CD4-positive, alpha-beta T cell (primary cell): ENCODE results near the gene NCOR2. TPM values are rescaled to one million over a fixed set of nuclear protein-coding genes. Genes with fewer than 3 reads are reported as not detected.

ENCODE experiments used
- ATAC-seq: fragments of 200-7000 bp; cut with Tn5 transposase; one replicate; pipeline ENCODE4 v1.10.0; 2022; ENCODE audit warnings: mild to moderate bottlenecking; ENCODE audit not compliant: poor library complexity
- CTCF ChIA-PET: fragments of 350-600 bp; sonication (Branson Sonifier 250); formaldehyde crosslinking; loops from one replicate; lab custom pipeline; 2021; ENCODE audit warnings: antibody characterized with exemption, inconsistent platforms; lab: Charles Lee
- POLR2A ChIA-PET: fragments of 350-600 bp; sonication (Branson Sonifier 250); formaldehyde crosslinking; loops from one replicate; lab custom pipeline; 2021; ENCODE audit warnings: antibody characterized with exemption, inconsistent platforms; lab: Charles Lee
- DNase-seq, 14 experiments: peaks; one replicate each; pipeline ENCODE4 v3.0.0-alpha.2; 2013 to 2020; ENCODE audit warnings: mixed read lengths in 2 of 14
- H3K27ac ChIP-seq, 2 donors: one replicate each; pipeline versions ENCODE4 v1.5.1 to v1.7.0; 2013; ENCODE audit warnings: low read length in 2 of 2, low read depth in 1 of 2, mild to moderate bottlenecking in 1 of 2
- H3K27me3 ChIP-seq, 2 experiments: 1 replicate in 1 of 2; 2 replicates in 1 of 2; pipeline versions ENCODE4 v1.6.1 to v1.7.0; 2013; ENCODE audit warnings: low read length in 2 of 2, control low read depth in 1 of 2, mild to moderate bottlenecking in 1 of 2, moderate library complexity in 1 of 2; ENCODE audit not compliant: insufficient read depth in 2 of 2, control insufficient read depth in 1 of 2
- H3K36me3 ChIP-seq: one replicate; pipeline ENCODE4 v1.6.1; 2013; ENCODE audit warnings: low read length, control low read depth; ENCODE audit not compliant: insufficient read depth
- H3K4me1 ChIP-seq: one replicate; pipeline ENCODE4 v1.6.1; 2013; ENCODE audit warnings: low read length, control low read depth; ENCODE audit not compliant: insufficient read depth
- H3K4me3 ChIP-seq: one replicate; pipeline ENCODE4 v1.5.1; 2013; ENCODE audit warnings: mild to moderate bottlenecking, low read length, moderate library complexity
- H3K9me3 ChIP-seq, 2 experiments: 1 replicate in 1 of 2; 2 replicates in 1 of 2; pipeline versions ENCODE4 v1.6.1 to v1.7.0; 2013; ENCODE audit warnings: low read length in 2 of 2, mild to moderate bottlenecking in 2 of 2, control low read depth in 1 of 2, moderate library complexity in 1 of 2; ENCODE audit not compliant: control insufficient read depth in 1 of 2, insufficient read depth in 1 of 2
- H3K27ac Mint-ChIP-seq: one replicate; pipeline ENCODE4 v1.8.0; 2020; ENCODE audit warnings: mixed read lengths
- H3K27me3 Mint-ChIP-seq: one replicate; pipeline ENCODE4 v1.8.0; 2021; ENCODE audit warnings: mixed read lengths
- H3K36me3 Mint-ChIP-seq: one replicate; pipeline ENCODE4 v1.8.0; 2021; ENCODE audit warnings: low read depth, mixed read lengths
- H3K4me1 Mint-ChIP-seq: one replicate; pipeline ENCODE4 v1.8.0; 2021; ENCODE audit warnings: low read depth, mixed read lengths
- H3K4me3 Mint-ChIP-seq: one replicate; pipeline ENCODE4 v1.8.0; 2020; ENCODE audit warnings: mild to moderate bottlenecking, mixed read lengths
- H3K9me3 Mint-ChIP-seq: one replicate; pipeline ENCODE4 v1.8.0; 2020; ENCODE audit warnings: mixed read lengths
- intact Hi-C, 2 experiments: fragments of 100-400 bp; cut with DNase I in 1 of 2; cut with micrococcal nuclease in 1 of 2; formaldehyde crosslinking; loops; one replicate each; pipeline versions ENCODE4 v1.15.1 to v1.9.0; 2023 to 2025; cut with DNase I, micrococcal nuclease
- total RNA-seq, 174 experiments: library from RNA in 2 of 174; stranded (reverse) in 2 of 174; gene quantifications; one replicate each; pipeline ENCODE4 v1.2.3 and lab custom pipeline; 2021 to 2026
- TF ChIP-seq, protein P1 (sequence below): fragments of 200-600 bp; IDR thresholded peaks from one replicate; pipeline ENCODE4 v1.8.0; 2022; ENCODE audit warnings: antibody characterized with exemption, mild to moderate bottlenecking

Gene NCOR2
- total RNA-seq, 2 experiments from 2014 or later: 133 to 140 TPM

DNA sequence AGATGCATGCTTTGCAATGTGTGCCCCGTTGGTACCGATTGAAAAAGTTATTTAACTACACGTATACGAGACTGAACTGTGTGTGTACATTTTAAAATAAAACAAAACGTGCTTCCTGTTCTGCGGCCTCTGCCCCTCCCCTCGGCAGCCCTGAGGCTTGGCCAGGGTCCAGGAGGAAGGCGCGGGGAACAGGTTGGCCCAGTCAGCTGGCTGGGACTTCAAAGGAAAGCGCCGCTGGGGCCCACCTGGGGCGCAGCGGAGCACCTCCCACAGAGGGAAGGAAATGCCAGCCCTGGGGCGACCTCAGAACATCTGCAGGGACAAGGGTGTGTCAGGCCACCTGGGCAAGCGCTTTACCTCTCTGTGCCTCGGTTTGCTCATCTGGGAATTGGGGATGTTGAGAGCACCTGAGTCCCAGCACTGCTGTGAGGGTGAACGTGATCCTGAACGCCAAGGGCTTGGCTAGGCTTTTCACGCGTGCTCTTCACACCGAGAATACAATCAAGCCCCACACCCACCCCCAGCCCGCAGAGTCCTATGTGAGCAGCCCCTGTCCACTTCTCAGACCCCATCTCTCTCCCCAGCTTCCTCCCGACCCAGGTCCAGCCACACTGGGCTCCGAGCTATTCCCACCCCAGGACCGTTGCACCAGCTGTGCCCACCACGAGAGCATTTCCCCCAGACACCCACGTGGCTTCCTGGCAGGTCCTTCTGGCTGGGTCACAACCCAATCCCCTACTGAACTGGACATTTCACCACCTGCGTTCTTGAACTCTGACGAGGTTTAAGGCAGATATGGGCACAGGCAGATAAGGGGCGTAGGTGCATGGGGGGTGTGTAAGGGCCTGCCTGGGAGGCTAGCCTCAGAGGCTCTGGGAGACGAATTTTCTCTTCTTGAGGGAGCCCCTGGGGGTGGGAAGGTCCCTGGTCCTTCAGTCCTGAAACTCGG, 41.9 kb upstream of the NCOR2 start:
- ChIA-PET POLR2A (interaction anchor here (0.9 to 2.2 kb wide), 2 partner anchors 42 to 144 kb away, joined by 4 to 8 read pairs; partner anchors contain the start of gene NCOR2), CTCF (interaction anchor here (0.6 kb wide), 1 partner anchor 1944 kb away, joined by 3 read pairs; no protein-coding TSS in a partner anchor)
- Histone ChIP-seq H3K27me3 (no peaks in the 10 kb centered on the region), H3K4me3 (peak overlapping the region; percentile 37), H3K36me3 (no peaks in the 10 kb centered on the region), H3K27ac (no peak overlapping the region), H3K4me1 (peaks cover 37% of the 10 kb centered on the region), H3K9me3 (peaks cover 0 to 17% of the 10 kb centered on the region in 2 experiments)
- TF ChIP-seq, protein P1, sequence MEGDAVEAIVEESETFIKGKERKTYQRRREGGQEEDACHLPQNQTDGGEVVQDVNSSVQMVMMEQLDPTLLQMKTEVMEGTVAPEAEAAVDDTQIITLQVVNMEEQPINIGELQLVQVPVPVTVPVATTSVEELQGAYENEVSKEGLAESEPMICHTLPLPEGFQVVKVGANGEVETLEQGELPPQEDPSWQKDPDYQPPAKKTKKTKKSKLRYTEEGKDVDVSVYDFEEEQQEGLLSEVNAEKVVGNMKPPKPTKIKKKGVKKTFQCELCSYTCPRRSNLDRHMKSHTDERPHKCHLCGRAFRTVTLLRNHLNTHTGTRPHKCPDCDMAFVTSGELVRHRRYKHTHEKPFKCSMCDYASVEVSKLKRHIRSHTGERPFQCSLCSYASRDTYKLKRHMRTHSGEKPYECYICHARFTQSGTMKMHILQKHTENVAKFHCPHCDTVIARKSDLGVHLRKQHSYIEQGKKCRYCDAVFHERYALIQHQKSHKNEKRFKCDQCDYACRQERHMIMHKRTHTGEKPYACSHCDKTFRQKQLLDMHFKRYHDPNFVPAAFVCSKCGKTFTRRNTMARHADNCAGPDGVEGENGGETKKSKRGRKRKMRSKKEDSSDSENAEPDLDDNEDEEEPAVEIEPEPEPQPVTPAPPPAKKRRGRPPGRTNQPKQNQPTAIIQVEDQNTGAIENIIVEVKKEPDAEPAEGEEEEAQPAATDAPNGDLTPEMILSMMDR: peak; percentile 26
- intact Hi-C loops: loop anchor here (1.0 to 2.0 kb wide), 2 partner anchors 43 kb away; partner anchors contain the start of gene NCOR2 (in 1 of the 2)
- peak overlapping the region; percentile 76 for H3K4me3 Mint-ChIP-seq
- no peaks in the 10 kb centered on the region for H3K9me3 Mint-ChIP-seq
- ATAC-seq (peak; percentile 93), DNase-seq (peak; percentile 79 to 95 (median 90))
- H3K4me1 Mint-ChIP-seq: peaks cover 46% of the 10 kb centered on the region
- no peaks in the 10 kb centered on the region for H3K36me3 Mint-ChIP-seq
- H3K27me3 Mint-ChIP-seq: no peaks in the 10 kb centered on the region
- H3K27ac Mint-ChIP-seq: peak overlapping the region; percentile 60

DNA sequence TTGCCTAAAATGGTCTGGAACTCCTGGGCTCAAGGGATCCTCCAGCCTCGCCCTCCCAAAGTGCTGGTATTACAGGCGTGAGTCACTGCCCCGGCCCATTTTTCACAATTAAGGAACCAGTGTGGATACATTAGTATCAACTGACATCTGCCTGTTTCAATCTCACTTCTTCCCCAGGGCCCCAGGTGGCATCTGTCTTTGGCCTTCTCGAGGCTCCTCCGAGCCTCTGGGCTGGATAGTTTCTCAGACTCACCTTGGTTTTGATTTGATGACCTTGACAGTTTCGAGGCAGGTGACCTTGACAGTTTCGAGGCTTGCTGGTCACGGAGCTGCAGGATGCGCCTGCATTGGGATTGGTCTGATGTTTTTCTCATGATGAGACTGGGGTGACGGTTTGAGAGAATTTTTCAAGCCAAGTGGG, 41.0 kb upstream of the NCOR2 start:
- DNase-seq (peak in 4 of 14 experiments; percentile 7 to 48 (median 26)), ATAC-seq (no peak)
- Histone ChIP-seq H3K4me3 (peak overlapping the region; percentile 37), H3K27me3 (no peaks in the 10 kb centered on the region), H3K9me3 (peaks cover 0 to 9% of the 10 kb centered on the region in 2 experiments), H3K36me3 (no peaks in the 10 kb centered on the region), H3K4me1 (peaks cover 37% of the 10 kb centered on the region), H3K27ac (no peak overlapping the region)
- POLR2A ChIA-PET: interaction anchor here (0.9 to 2.2 kb wide), 2 partner anchors 41 to 143 kb away, joined by 4 to 8 read pairs; partner anchors contain the start of gene NCOR2
- Mint-ChIP-seq H3K4me3 (peak overlapping the region; percentile 76), H3K4me1 (peaks cover 46% of the 10 kb centered on the region), H3K36me3 (no peaks in the 10 kb centered on the region), H3K27me3 (no peaks in the 10 kb centered on the region), H3K27ac (peak overlapping the region; percentile 60), H3K9me3 (no peaks in the 10 kb centered on the region)
- TF ChIP-seq, protein P1: no peak
- CTCF ChIA-PET: no interaction called here
- intact Hi-C loops: loop anchor here in 1 of 2 experiments (2.0 kb wide), 1 partner anchor 42 kb away; the partner anchor contains the start of gene NCOR2

DNA sequence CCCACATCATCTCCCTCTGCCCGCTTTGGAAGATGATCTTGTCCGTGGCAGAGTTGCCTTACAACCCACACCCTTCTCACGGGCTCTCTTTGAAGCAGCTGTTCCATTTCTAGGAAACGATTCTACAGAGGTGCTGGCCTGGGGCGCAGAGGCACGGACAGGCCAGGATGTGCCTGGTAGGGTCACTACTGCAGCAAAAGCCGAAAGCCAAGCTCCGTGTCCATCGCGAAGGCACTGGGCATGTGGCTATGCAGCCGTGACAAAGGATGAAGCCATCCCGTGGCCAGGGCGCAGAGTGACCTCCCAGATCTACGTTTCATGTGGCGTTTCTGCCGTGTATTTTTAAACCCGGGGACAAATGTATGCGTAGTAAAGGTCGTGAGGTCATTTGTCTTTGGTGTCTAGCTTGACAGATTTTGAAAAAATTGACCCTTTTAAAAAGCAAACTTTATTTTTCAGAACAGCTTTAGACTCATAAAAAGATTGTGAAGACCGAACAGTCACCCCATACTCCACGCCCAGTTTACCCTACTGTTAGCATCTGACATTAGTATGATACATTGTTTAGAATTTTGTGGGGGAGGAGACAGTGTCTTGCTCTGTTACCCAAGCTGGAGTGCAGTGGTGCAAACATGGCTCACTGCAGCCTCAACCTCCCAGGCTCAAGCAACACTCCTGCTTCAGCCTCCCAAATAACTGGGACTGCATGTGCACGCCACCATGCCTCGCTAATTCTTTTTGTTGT, 40.4 kb upstream of the NCOR2 start:
- peaks cover 0 to 4% of the 10 kb centered on the region in 2 experiments for H3K9me3 ChIP-seq
- intact Hi-C loops: loop anchor here in 1 of 2 experiments (2.0 kb wide), 1 partner anchor 41 kb away; the partner anchor contains the start of gene NCOR2
- no peak overlapping the region for H3K4me3 ChIP-seq
- peaks cover 42% of the 10 kb centered on the region for H3K4me1 Mint-ChIP-seq
- H3K27ac ChIP-seq: no peak overlapping the region
- H3K4me1 ChIP-seq: peaks cover 37% of the 10 kb centered on the region
- no peak for ATAC-seq
- H3K36me3 Mint-ChIP-seq: no peaks in the 10 kb centered on the region
- no peak overlapping the region for H3K27ac Mint-ChIP-seq
- CTCF ChIA-PET: no interaction called here
- H3K27me3 Mint-ChIP-seq: no peaks in the 10 kb centered on the region
- no peaks in the 10 kb centered on the region for H3K27me3 ChIP-seq
- H3K9me3 Mint-ChIP-seq: no peaks in the 10 kb centered on the region
- H3K36me3 ChIP-seq: no peaks in the 10 kb centered on the region
- TF ChIP-seq, protein P1: no peak
- POLR2A ChIA-PET: interaction anchor here (2.2 kb wide), 1 partner anchor 41 kb away, joined by 8 read pairs; the partner anchor contains the start of gene NCOR2
- no peak for DNase-seq
- H3K4me3 Mint-ChIP-seq: no peak overlapping the region
